Common myeloid progenitor, CD34-positive (primary cell): Measurements from ENCODE around the gene TAOK2.

Experiments
- CTCF ChIA-PET: fragments of 350-600 bp; sonication (Branson Sonifier 250); formaldehyde crosslinking; loops from one replicate; lab custom pipeline; 2021; ENCODE audit warnings: antibody characterized with exemption; lab: Charles Lee
- POLR2A ChIA-PET: fragments of 350-600 bp; sonication (Branson Sonifier 250); formaldehyde crosslinking; loops from one replicate; lab custom pipeline; 2021; ENCODE audit warnings: antibody characterized with exemption; lab: Charles Lee
- DNase-seq, 3 donors: peaks; one replicate each; pipeline versions ENCODE4 v3.0.0 to v3.0.0-alpha.2; 2013
- H3K27ac ChIP-seq, 2 experiments: 1 replicate in 1 of 2; 2 replicates in 1 of 2; pipeline ENCODE4 v1.7.0; 2013; ENCODE audit warnings: inconsistent platforms in 2 of 2, low read length in 2 of 2, mild to moderate bottlenecking in 2 of 2, low read depth in 1 of 2, moderate library complexity in 1 of 2; ENCODE audit not compliant: severe bottlenecking in 2 of 2, insufficient read depth in 1 of 2, poor library complexity in 1 of 2
- H3K27me3 ChIP-seq, 5 experiments: replicated peaks in 2 of 5; 1 replicate in 3 of 5; 2 replicates in 2 of 5; pipeline versions ENCODE4 v1.6.1 to v1.7.0; 2013; ENCODE audit warnings: low read length in 4 of 5, mild to moderate bottlenecking in 2 of 5, moderate library complexity in 2 of 5, inconsistent platforms in 1 of 5; ENCODE audit not compliant: insufficient read depth in 5 of 5, control insufficient read depth in 4 of 5
- H3K36me3 ChIP-seq, 4 experiments: 1 replicate in 2 of 4; 2 replicates in 2 of 4; pipeline versions ENCODE4 v1.6.1 to v1.7.0; 2013; ENCODE audit warnings: low read length in 3 of 4, control low read depth in 1 of 4, mild to moderate bottlenecking in 1 of 4; ENCODE audit not compliant: control insufficient read depth in 4 of 4, insufficient read depth in 4 of 4
- H3K4me1 ChIP-seq, 4 experiments: 1 replicate in 3 of 4; 2 replicates in 1 of 4; pipeline versions ENCODE4 v1.6.1 to v1.7.1; 2013; ENCODE audit warnings: low read length in 3 of 4, mild to moderate bottlenecking in 3 of 4, control low read depth in 1 of 4, inconsistent platforms in 1 of 4, moderate library complexity in 1 of 4; ENCODE audit not compliant: control insufficient read depth in 4 of 4, insufficient read depth in 4 of 4; ENCODE audit errors: control extremely low read depth in 1 of 4
- H3K4me3 ChIP-seq, 7 experiments: 1 replicate in 4 of 7; 2 replicates in 3 of 7; pipeline versions ENCODE4 v1.5.1 to v1.7.0; 2013; ENCODE audit warnings: mild to moderate bottlenecking in 7 of 7, low read length in 6 of 7, moderate library complexity in 6 of 7, inconsistent platforms in 2 of 7, low read depth in 2 of 7, control low read depth in 1 of 7; ENCODE audit not compliant: insufficient read depth in 4 of 7, control insufficient read depth in 1 of 7; ENCODE audit errors: extremely low read depth in 1 of 7
- H3K9me3 ChIP-seq, 5 experiments: 1 replicate in 4 of 5; 2 replicates in 1 of 5; pipeline versions ENCODE4 v1.6.1 to v1.7.1; 2013; ENCODE audit warnings: low read length in 4 of 5, mild to moderate bottlenecking in 2 of 5, inconsistent platforms in 1 of 5, low read depth in 1 of 5, moderate library complexity in 1 of 5; ENCODE audit not compliant: control insufficient read depth in 4 of 5, insufficient read depth in 2 of 5; ENCODE audit errors: control extremely low read depth in 1 of 5
- whole genome bisulfite sequencing: methylation state at CpG from one replicate; pipeline ENCODE4 v1.1.5; 2013; ENCODE audit not compliant: insufficient coverage; 5-methylcytosine and 5-hydroxymethylcytosine counted together

Gene TAOK2

GRCh38 chr16:29983420-29984136 lies 9.9 kb downstream of the TAOK2 start:
- 99% methylated on average over 12 of the region's 12 CpGs for WGBS
- H3K27me3 ChIP-seq: no peaks in the 10 kb centered on the region
- no peak overlapping the region for H3K27ac ChIP-seq
- H3K4me1 ChIP-seq: no peaks in the 10 kb centered on the region
- CTCF ChIA-PET: no interaction called here
- H3K4me3 ChIP-seq: no peak overlapping the region
- no peaks in the 10 kb centered on the region for H3K9me3 ChIP-seq
- DNase-seq: no peak
- POLR2A ChIA-PET: no interaction called here
- H3K36me3 ChIP-seq: peaks cover 14 to 100% (median 85%) of the 10 kb centered on the region in 4 experiments

- DNase-seq: no peak
- POLR2A ChIA-PET: no interaction called here
- Histone ChIP-seq H3K27me3 (no peaks in the 10 kb centered on the region), H3K36me3 (peaks cover 16 to 100% (median 84%) of the 10 kb centered on the region in 4 experiments), H3K27ac (no peak overlapping the region), H3K4me1 (no peaks in the 10 kb centered on the region), H3K4me3 (no peak overlapping the region), H3K9me3 (no peaks in the 10 kb centered on the region)
- CTCF ChIA-PET: no interaction called here
- WGBS: 100% methylated on average over 6 of the region's 6 CpGs
These were observed 10.6 kb downstream of the TAOK2 start for GRCh38 chr16:29984137-29984763.

- WGBS: 94% methylated on average over 2 of the region's 5 CpGs
- H3K9me3 ChIP-seq: no peaks in the 10 kb centered on the region
- H3K27ac ChIP-seq: peak overlapping the region in 1 of 2 experiments; percentile 1
- ChIA-PET POLR2A (no interaction called here), CTCF (interaction anchor here (1.5 kb wide), 1 partner anchor 10 kb away, joined by 4 read pairs; no protein-coding TSS in a partner anchor)
- no peaks in the 10 kb centered on the region for H3K27me3 ChIP-seq
- H3K4me3 ChIP-seq: no peak overlapping the region
- peaks cover 15 to 100% (median 81%) of the 10 kb centered on the region in 4 experiments for H3K36me3 ChIP-seq
- DNase-seq: no peak
- no peaks in the 10 kb centered on the region for H3K4me1 ChIP-seq
These were observed 11.1 kb downstream of the TAOK2 start for GRCh38 chr16:29984764-29985147.

GRCh38 chr16:29985271-29985811 lies 11.7 kb downstream of the TAOK2 start:
- Histone ChIP-seq H3K27ac (no peak overlapping the region), H3K27me3 (no peaks in the 10 kb centered on the region), H3K9me3 (no peaks in the 10 kb centered on the region), H3K36me3 (peaks cover 12 to 100% (median 78%) of the 10 kb centered on the region in 4 experiments), H3K4me3 (no peak overlapping the region), H3K4me1 (no peaks in the 10 kb centered on the region)
- ChIA-PET CTCF (interaction anchor here (0.7 to 1.5 kb wide), 3 partner anchors 10 to 70 kb away, joined by 3 to 4 read pairs (median 3); no protein-coding TSS in a partner anchor), POLR2A (no interaction called here)
- 98% methylated on average over 26 of the region's 28 CpGs for WGBS
- no peak for DNase-seq

- CTCF ChIA-PET: interaction anchor here (0.6 to 1.5 kb wide), 6 partner anchors 9 to 69 kb away, joined by 3 to 5 read pairs (median 3); no protein-coding TSS in a partner anchor
- POLR2A ChIA-PET: no interaction called here
- no peak overlapping the region for H3K27ac ChIP-seq
- H3K27me3 ChIP-seq: no peaks in the 10 kb centered on the region
- no peaks in the 10 kb centered on the region for H3K9me3 ChIP-seq
- 100% methylated on average over 19 of the region's 20 CpGs for WGBS
- DNase-seq: no peak
- peaks cover 12 to 99% (median 75%) of the 10 kb centered on the region in 4 experiments for H3K36me3 ChIP-seq
- no peak overlapping the region for H3K4me3 ChIP-seq
- H3K4me1 ChIP-seq: no peaks in the 10 kb centered on the region
These were observed 12.6 kb downstream of the TAOK2 start for GRCh38 chr16:29986231-29986630.

GRCh38 chr16:29986931-29987330 lies 13.3 kb downstream of the TAOK2 start:
- CTCF ChIA-PET: interaction anchor here (1.1 to 1.5 kb wide), 3 partner anchors 9 to 20 kb away, joined by 3 to 5 read pairs (median 4); no protein-coding TSS in a partner anchor
- POLR2A ChIA-PET: no interaction called here
- no peak overlapping the region for H3K27ac ChIP-seq
- no peaks in the 10 kb centered on the region for H3K9me3 ChIP-seq
- H3K4me1 ChIP-seq: no peaks in the 10 kb centered on the region
- H3K27me3 ChIP-seq: no peaks in the 10 kb centered on the region
- peaks cover 16 to 99% (median 77%) of the 10 kb centered on the region in 4 experiments for H3K36me3 ChIP-seq
- no peak overlapping the region for H3K4me3 ChIP-seq
- no peak for DNase-seq
- WGBS: 100% methylated on average over 2 of the region's 5 CpGs
